Endothelial cell of umbilical vein (primary cell): ENCODE data around the gene INIP. TPM values are rescaled to one million over a fixed set of nuclear protein-coding genes. Genes with fewer than 3 reads are reported as not detected.
"Not testable (repeated sequence)": the region's sequence is repeated elsewhere in the genome, so short reads cannot be mapped to it uniquely, and the experiment has no call there.

Source experiments
- BruUV-seq: library from RNA; stranded (reverse); fragments of 400-500 nt; replicated peaks from 2 replicates; lab custom pipeline; 2021; lab: Mats Ljungman, UMichigan
- CTCF ChIA-PET: fragments of 300-600, 350-600 bp; sonication (Branson Sonifier 250); formaldehyde crosslinking; loops from one replicate; lab custom pipeline; 2021; ENCODE audit warnings: antibody characterized with exemption, inconsistent platforms; lab: Charles Lee
- POLR2A ChIA-PET: fragments of 300-600, 350-600 bp; sonication (Branson Sonifier 250); formaldehyde crosslinking; loops from one replicate; lab custom pipeline; 2021; ENCODE audit warnings: antibody characterized with exemption, inconsistent platforms; lab: Charles Lee
- DNase-seq: peaks from one replicate; pipeline ENCODE4 v3.0.0-alpha.2; 2011; ENCODE audit warnings: low read depth, low spot score
- FAIRE-seq: peaks from 2 replicates; lab custom pipeline; 2011; peaks lifted over from hg19 to GRCh38; lab: Jason Lieb, UNC
- H2AFZ ChIP-seq: 2 replicates; pipeline ENCODE4 v1.6.0; 2012; ENCODE audit warnings: low read depth, low read length, control low read depth, inconsistent platforms
- H3K27ac ChIP-seq: 2 replicates; pipeline ENCODE4 v1.5.1; 2011; ENCODE audit warnings: low read depth, mild to moderate bottlenecking, control low read depth, low read length, moderate library complexity; ENCODE audit not compliant: insufficient read depth
- H3K27me3 ChIP-seq, 2 experiments: 2 replicates each; pipeline versions ENCODE4 v1.6.0 to v1.6.1; 2011; ENCODE audit warnings: low read length in 2 of 2, mixed read lengths in 1 of 2; ENCODE audit not compliant: control insufficient read depth in 2 of 2, insufficient read depth in 2 of 2
- H3K36me3 ChIP-seq, 2 experiments: 2 replicates in 1 of 2; 3 replicates in 1 of 2; pipeline ENCODE4 v1.5.1; 2011; ENCODE audit warnings: low read length in 2 of 2, mild to moderate bottlenecking in 1 of 2, moderate library complexity in 1 of 2; ENCODE audit not compliant: control insufficient read depth in 2 of 2, insufficient read depth in 2 of 2; ENCODE audit errors: extremely low read depth in 1 of 2
- H3K4me1 ChIP-seq: 3 replicates; pipeline ENCODE4 v1.5.1; 2011; ENCODE audit warnings: mild to moderate bottlenecking, low read length; ENCODE audit not compliant: control insufficient read depth, insufficient read depth; ENCODE audit errors: extremely low read depth
- H3K4me2 ChIP-seq: 2 replicates; pipeline ENCODE4 v1.6.1; 2011; ENCODE audit warnings: low read length, control low read depth, mixed read lengths; ENCODE audit not compliant: insufficient read depth
- H3K4me3 ChIP-seq, 3 experiments: fragments of 200-600 bp in 1 of 3; sonication (generic), shearing (Covaris generic) in 1 of 3; replicated peaks in 1 of 3; 2 replicates each; pipeline ENCODE4 v1.5.1; 2011 to 2016; ENCODE audit warnings: control low read depth in 3 of 3, low read length in 3 of 3, mild to moderate bottlenecking in 2 of 3, inconsistent platforms in 1 of 3, low read depth in 1 of 3, moderate library complexity in 1 of 3; ENCODE audit not compliant: insufficient read depth in 1 of 3
- H3K79me2 ChIP-seq: 2 replicates; pipeline ENCODE4 v1.6.0; 2012; ENCODE audit warnings: low read length, inconsistent platforms; ENCODE audit not compliant: control insufficient read depth, insufficient read depth
- H3K9ac ChIP-seq: replicated peaks from 2 replicates; pipeline ENCODE3; 2011; ENCODE audit warnings: low read length, control low read depth; ENCODE audit not compliant: insufficient read depth; ENCODE audit errors: extremely low read depth
- H3K9me1 ChIP-seq: replicated peaks from 3 replicates; pipeline ENCODE4 v1.6.0; 2011; ENCODE audit warnings: mild to moderate bottlenecking, low read length; ENCODE audit not compliant: control insufficient read depth, insufficient read depth; ENCODE audit errors: extremely low read depth
- H3K9me3 ChIP-seq: replicated peaks from 2 replicates; pipeline ENCODE4 v1.5.1; 2012; ENCODE audit warnings: low read length, inconsistent platforms; ENCODE audit not compliant: control insufficient read depth, insufficient read depth
- H4K20me1 ChIP-seq: replicated peaks from 2 replicates; pipeline ENCODE3; 2011; ENCODE audit warnings: mild to moderate bottlenecking, low read length; ENCODE audit not compliant: control insufficient read depth, insufficient read depth; ENCODE audit errors: extremely low read depth
- CTCF ChIP-seq, 2 donors: IDR thresholded peaks; 1 replicate in 1 of 2; 2 replicates in 1 of 2; pipeline ENCODE4 v1.5.1; 2011; ENCODE audit warnings: low read length in 2 of 2, mild to moderate bottlenecking in 2 of 2, moderate library complexity in 2 of 2, control low read depth in 1 of 2, inconsistent platforms in 1 of 2, low read depth in 1 of 2; ENCODE audit not compliant: insufficient read depth in 1 of 2; ENCODE audit errors: extremely low read depth in 1 of 2
- EZH2 ChIP-seq: IDR thresholded peaks from 2 replicates; pipeline ENCODE4 v1.6.1; 2012; ENCODE audit warnings: borderline replicate concordance, low read depth, mild to moderate bottlenecking, moderate library complexity, low read length, inconsistent platforms; ENCODE audit not compliant: severe bottlenecking
- FOS ChIP-seq: IDR thresholded peaks from 2 replicates; pipeline ENCODE4 v1.6.1; 2011; ENCODE audit warnings: mild to moderate bottlenecking, low read length, moderate library complexity, borderline replicate concordance; ENCODE audit not compliant: insufficient read depth
- GATA2 ChIP-seq: IDR thresholded peaks from 2 replicates; pipeline ENCODE4 v1.7.0; 2011; ENCODE audit warnings: low read depth, mild to moderate bottlenecking, moderate library complexity, mixed read lengths, low read length; ENCODE audit not compliant: insufficient read length, insufficient read depth
- JUN ChIP-seq: IDR thresholded peaks from 2 replicates; pipeline ENCODE4 v1.6.1; 2011; ENCODE audit warnings: borderline replicate concordance, low read depth; ENCODE audit not compliant: insufficient read length, insufficient read depth
- MAX ChIP-seq: IDR thresholded peaks from 2 replicates; pipeline ENCODE4 v1.6.1; 2011; ENCODE audit not compliant: insufficient read depth, insufficient read length
- MYC ChIP-seq: IDR thresholded peaks from one replicate; pipeline ENCODE4 v1.6.1; 2011; ENCODE audit warnings: mild to moderate bottlenecking, low read depth, low read length
- POLR2A ChIP-seq: IDR thresholded peaks from 2 replicates; pipeline ENCODE4 v1.6.1; 2012; ENCODE audit warnings: low read depth, mild to moderate bottlenecking, control low read depth, low read length
- POLR2AphosphoS5 ChIP-seq: IDR thresholded peaks from 2 replicates; pipeline ENCODE4 v1.6.1; 2012; ENCODE audit warnings: low read depth, mild to moderate bottlenecking, control low read depth, low read length, moderate library complexity; ENCODE audit not compliant: insufficient read depth
- dilution Hi-C: fragments of 300-500 bp; cut with MboI; formaldehyde crosslinking; loops from one replicate; pipeline ENCODE4 v1.15.0; 2019; ENCODE audit warnings: low sequenced_read_pairs; ENCODE audit not compliant: extremely low pct_ligation_motif_present
- intact Hi-C: fragments of 100-400 bp; cut with micrococcal nuclease; formaldehyde crosslinking; loops from one replicate; pipeline ENCODE4 v1.10.0; 2022
- polyA plus RNA-seq, 4 experiments: library from polyadenylated mRNA; depleted of rRNA in 3 of 4; stranded (reverse) in 3 of 4; unstranded in 1 of 4; fragments of >200 nt; gene quantifications; 2 replicates each; pipeline versions ENCODE4 v1.2.1 to v1.2.3, GENCODE V29; 2011 to 2012; ENCODE audit warnings: missing spikeins in 1 of 4
- total RNA-seq: library from RNA; stranded (reverse); gene quantifications from 2 replicates; pipeline ENCODE4 v1.2.3, GENCODE V29; 2021

Gene INIP
- total and polyA plus RNA-seq, 2 donors (not counting 3 experiments of a cell fraction or from before 2014, with no cell fraction given): 12.3 to 25.7 TPM

GRCh38 chr9:112677040-112677439, 40.9 kb downstream of the INIP start:
- no peak for FAIRE-seq
- Histone ChIP-seq H3K9me3 (peaks cover 2% of the 10 kb centered on the region), H3K4me2 (no peak overlapping the region), H4K20me1 (no peaks in the 10 kb centered on the region), H3K4me1 (no peaks in the 10 kb centered on the region), H3K27me3 (no peaks in the 10 kb centered on the region), H3K36me3 (no peaks in the 10 kb centered on the region), H3K4me3 (no peak overlapping the region), H3K27ac (no peak overlapping the region), H2AFZ (no peak overlapping the region), H3K9me1 (no peaks in the 10 kb centered on the region), H3K79me2 (no peaks in the 10 kb centered on the region), H3K9ac (no peak overlapping the region)
- BruUV-seq: no TSS peak
- ChIA-PET POLR2A (no interaction called here), CTCF (no interaction called here)
- DNase-seq: no peak
- TF ChIP-seq EZH2: no peak
- no peak for TF ChIP-seq JUN
- TF ChIP-seq GATA2: no peak
- TF ChIP-seq MAX: no peak
- TF ChIP-seq MYC: no peak
- no peak for TF ChIP-seq FOS
- no peak for TF ChIP-seq POLR2A
- no peak for TF ChIP-seq POLR2AphosphoS5
- no peak for TF ChIP-seq CTCF (IDR thresholded peaks at IDR 0.05; ENCODE audit: extremely low read depth in 1 of 2, insufficient read depth in 1 of 2, low read depth in 1 of 2, low read length in 2 of 2)
- intact Hi-C loops: no loop called here
- dilution Hi-C loops: no loop called here

GRCh38 chr9:112673221-112673620, 44.7 kb downstream of the INIP start:
- dilution Hi-C loops, H3K4me3 ChIP-seq, intact Hi-C loops, H3K9ac ChIP-seq, DNase-seq, H3K4me1 ChIP-seq, POLR2A ChIA-PET, H3K27me3 ChIP-seq, H3K27ac ChIP-seq, BruUV-seq, FAIRE-seq, H3K36me3 ChIP-seq, H3K4me2 ChIP-seq, H4K20me1 ChIP-seq, H2AFZ ChIP-seq, H3K9me1 ChIP-seq, H3K79me2 ChIP-seq, CTCF ChIA-PET, H3K9me3 ChIP-seq: not testable (repeated sequence)
